Vagina (tissue), 2 donors: ENCODE results near the gene CSTF3.

ENCODE experiments used
- POLR2A ChIP-seq, 2 donors: fragments of 450-650 bp; IDR thresholded peaks; one replicate each; pipeline ENCODE4 v1.6.1; 2017; ENCODE audit warnings: antibody characterized with exemption in 2 of 2, mild to moderate bottlenecking in 2 of 2, moderate library complexity in 2 of 2
- POLR2AphosphoS5 ChIP-seq, 2 donors: sonication (generic); formaldehyde crosslinking; IDR thresholded peaks; one replicate each; pipeline ENCODE4 v1.9.0; 2017; ENCODE audit warnings: antibody characterized with exemption in 2 of 2, mild to moderate bottlenecking in 2 of 2, low read depth in 1 of 2; ENCODE audit not compliant: insufficient read depth in 1 of 2
- TF ChIP-seq, protein P1 (sequence below), 3 experiments: fragments of 450-650 bp in 2 of 3; fragments of 200-600 bp in 1 of 3; sonication (generic) in 1 of 3; IDR thresholded peaks; one replicate each; pipeline ENCODE4 v1.5.1; 2017 to 2019; ENCODE audit warnings: antibody characterized with exemption in 3 of 3, mild to moderate bottlenecking in 2 of 3, moderate library complexity in 2 of 3

DNA sequence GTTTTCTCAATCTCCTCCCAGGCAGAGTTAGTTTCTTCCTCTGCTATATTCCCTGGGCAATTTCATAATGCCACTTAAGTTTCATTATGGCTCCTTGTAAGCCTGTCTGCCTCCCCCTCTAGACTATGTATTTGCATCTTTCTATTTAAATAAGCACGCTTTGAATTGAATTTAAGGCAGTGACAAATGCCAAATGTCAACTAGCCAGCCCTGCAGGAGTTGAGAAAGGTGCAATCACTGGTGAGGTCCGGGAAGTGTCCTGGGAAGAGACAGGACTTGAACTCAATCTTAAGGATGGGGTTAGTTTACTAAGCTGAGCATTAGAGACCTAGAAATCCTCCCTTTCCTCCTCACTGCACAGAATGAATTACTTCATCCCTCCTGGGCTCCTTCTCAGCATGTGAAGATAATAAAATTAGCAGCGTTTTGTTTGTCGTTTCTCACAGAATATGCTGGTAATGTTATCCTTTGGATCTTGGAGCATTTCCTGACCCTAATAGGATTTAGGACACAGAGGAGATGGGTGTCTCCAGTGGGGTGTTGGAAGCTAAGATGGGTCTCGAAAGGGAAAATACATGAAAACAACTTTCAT, 120.3 kb downstream of the CSTF3 start:
- TF ChIP-seq POLR2AphosphoS5 (IDR thresholded peaks at IDR 0.05; ENCODE audit: insufficient read depth in 1 of 2, low read depth in 1 of 2): no peak
- TF ChIP-seq, protein P1, sequence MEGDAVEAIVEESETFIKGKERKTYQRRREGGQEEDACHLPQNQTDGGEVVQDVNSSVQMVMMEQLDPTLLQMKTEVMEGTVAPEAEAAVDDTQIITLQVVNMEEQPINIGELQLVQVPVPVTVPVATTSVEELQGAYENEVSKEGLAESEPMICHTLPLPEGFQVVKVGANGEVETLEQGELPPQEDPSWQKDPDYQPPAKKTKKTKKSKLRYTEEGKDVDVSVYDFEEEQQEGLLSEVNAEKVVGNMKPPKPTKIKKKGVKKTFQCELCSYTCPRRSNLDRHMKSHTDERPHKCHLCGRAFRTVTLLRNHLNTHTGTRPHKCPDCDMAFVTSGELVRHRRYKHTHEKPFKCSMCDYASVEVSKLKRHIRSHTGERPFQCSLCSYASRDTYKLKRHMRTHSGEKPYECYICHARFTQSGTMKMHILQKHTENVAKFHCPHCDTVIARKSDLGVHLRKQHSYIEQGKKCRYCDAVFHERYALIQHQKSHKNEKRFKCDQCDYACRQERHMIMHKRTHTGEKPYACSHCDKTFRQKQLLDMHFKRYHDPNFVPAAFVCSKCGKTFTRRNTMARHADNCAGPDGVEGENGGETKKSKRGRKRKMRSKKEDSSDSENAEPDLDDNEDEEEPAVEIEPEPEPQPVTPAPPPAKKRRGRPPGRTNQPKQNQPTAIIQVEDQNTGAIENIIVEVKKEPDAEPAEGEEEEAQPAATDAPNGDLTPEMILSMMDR (IDR thresholded peaks at IDR 0.05): no peak
- no peak for TF ChIP-seq POLR2A (IDR thresholded peaks at IDR 0.05)
